H1 (cell line): Measurements from ENCODE around the gene DDI2.

Experiments used
- EP300 ChIP-seq, 2 experiments: IDR thresholded peaks; 1 replicate in 1 of 2; 2 replicates in 1 of 2; pipeline ENCODE4 v1.6.1; 2011 to 2012; ENCODE audit warnings: low read depth in 2 of 2, low read length in 2 of 2, mild to moderate bottlenecking in 2 of 2, borderline replicate concordance in 1 of 2, inconsistent platforms in 1 of 2, moderate library complexity in 1 of 2
- EZH2 ChIP-seq: fragments of 200-600 bp; sonication (generic); IDR thresholded peaks from 2 replicates; pipeline ENCODE4 v1.7.1; 2012; ENCODE audit warnings: low read depth, mild to moderate bottlenecking, moderate library complexity, low read length, inconsistent platforms; ENCODE audit not compliant: severe bottlenecking
- RXRA ChIP-seq: IDR thresholded peaks from 2 replicates; pipeline ENCODE4 v1.6.1; 2011; ENCODE audit warnings: low read depth, mild to moderate bottlenecking, low read length, moderate library complexity; ENCODE audit not compliant: insufficient read depth
- SP2 ChIP-seq: IDR thresholded peaks from 2 replicates; pipeline ENCODE4 v1.6.1; 2012; ENCODE audit warnings: mild to moderate bottlenecking, low read length, inconsistent platforms
- SUZ12 ChIP-seq: fragments of 200-600 bp; sonication (generic); IDR thresholded peaks from 2 replicates; pipeline ENCODE4 v1.6.1; 2012; ENCODE audit warnings: mild to moderate bottlenecking, inconsistent platforms, low read length, moderate library complexity, mixed read lengths
- TF ChIP-seq, protein P1 (sequence below), 3 experiments: IDR thresholded peaks; 1 replicate in 2 of 3; 2 replicates in 1 of 3; pipeline versions ENCODE4 v1.5.1 to v1.6.1; 2011; ENCODE audit warnings: low read length in 3 of 3, mild to moderate bottlenecking in 3 of 3, inconsistent platforms in 2 of 3, low read depth in 1 of 3, moderate library complexity in 1 of 3; ENCODE audit not compliant: insufficient read depth in 1 of 3; ENCODE audit errors: control extremely low read depth in 1 of 3

DNA sequence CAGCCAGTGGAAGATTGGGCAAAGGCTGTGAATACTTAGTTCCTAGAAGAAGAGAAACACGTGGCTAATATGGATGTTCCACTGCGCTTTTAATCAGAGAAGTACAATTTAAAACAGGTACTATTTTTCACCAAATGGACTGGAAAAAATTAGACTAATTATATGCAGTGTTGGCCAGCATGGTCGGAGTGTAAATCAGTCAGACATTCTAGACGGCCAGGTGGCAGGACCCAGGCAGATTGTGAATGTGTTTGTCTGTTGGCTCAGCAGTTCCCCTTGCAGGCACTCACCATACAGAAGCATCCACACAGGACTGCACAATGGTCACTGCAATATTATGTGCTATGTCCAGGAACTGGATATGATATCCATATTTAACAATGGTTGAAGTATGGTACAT, 94.9 kb downstream of the DDI2 start:
- TF ChIP-seq RXRA (no peak), EZH2 (no peak), SP2 (no peak), EP300 (IDR thresholded peaks at IDR 0.05; ENCODE audit: borderline replicate concordance in 1 of 2, low read depth in 2 of 2, low read length in 2 of 2) (no peak), SUZ12 (no peak)
- TF ChIP-seq, protein P1, sequence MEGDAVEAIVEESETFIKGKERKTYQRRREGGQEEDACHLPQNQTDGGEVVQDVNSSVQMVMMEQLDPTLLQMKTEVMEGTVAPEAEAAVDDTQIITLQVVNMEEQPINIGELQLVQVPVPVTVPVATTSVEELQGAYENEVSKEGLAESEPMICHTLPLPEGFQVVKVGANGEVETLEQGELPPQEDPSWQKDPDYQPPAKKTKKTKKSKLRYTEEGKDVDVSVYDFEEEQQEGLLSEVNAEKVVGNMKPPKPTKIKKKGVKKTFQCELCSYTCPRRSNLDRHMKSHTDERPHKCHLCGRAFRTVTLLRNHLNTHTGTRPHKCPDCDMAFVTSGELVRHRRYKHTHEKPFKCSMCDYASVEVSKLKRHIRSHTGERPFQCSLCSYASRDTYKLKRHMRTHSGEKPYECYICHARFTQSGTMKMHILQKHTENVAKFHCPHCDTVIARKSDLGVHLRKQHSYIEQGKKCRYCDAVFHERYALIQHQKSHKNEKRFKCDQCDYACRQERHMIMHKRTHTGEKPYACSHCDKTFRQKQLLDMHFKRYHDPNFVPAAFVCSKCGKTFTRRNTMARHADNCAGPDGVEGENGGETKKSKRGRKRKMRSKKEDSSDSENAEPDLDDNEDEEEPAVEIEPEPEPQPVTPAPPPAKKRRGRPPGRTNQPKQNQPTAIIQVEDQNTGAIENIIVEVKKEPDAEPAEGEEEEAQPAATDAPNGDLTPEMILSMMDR (IDR thresholded peaks at IDR 0.05; ENCODE audit: control extremely low read depth in 1 of 3, insufficient read depth in 1 of 3, low read depth in 1 of 3, low read length in 3 of 3), result no peak
